NOMO-1 treated with dmso at 0.1 percent for 144 hours (cell line): ENCODE results near the gene CXCR5.

Experiments
- DNase-seq: peaks from one replicate; lab custom pipeline; 2025; ENCODE audit not compliant: unreplicated experiment; lab: John Stamatoyannopoulos, UW

The CXCR5 gene

GRCh38 chr11:118912742-118913410, 29.2 kb downstream of the CXCR5 start:
- no peak for DNase-seq

GRCh38 chr11:118913411-118914125, 29.9 kb downstream of the CXCR5 start:
- DNase-seq: no peak

GRCh38 chr11:118914178-118914918, 30.7 kb downstream of the CXCR5 start:
- DNase-seq: no peak

GRCh38 chr11:118914987-118915386, 31.3 kb downstream of the CXCR5 start:
- peak; percentile 9 for DNase-seq

- no peak for DNase-seq
Observed at GRCh38 chr11:118915396-118915795, 31.7 kb downstream of the CXCR5 start.

- no peak for DNase-seq
Observed at GRCh38 chr11:118915941-118916841, 32.5 kb downstream of the CXCR5 start.

DNA sequence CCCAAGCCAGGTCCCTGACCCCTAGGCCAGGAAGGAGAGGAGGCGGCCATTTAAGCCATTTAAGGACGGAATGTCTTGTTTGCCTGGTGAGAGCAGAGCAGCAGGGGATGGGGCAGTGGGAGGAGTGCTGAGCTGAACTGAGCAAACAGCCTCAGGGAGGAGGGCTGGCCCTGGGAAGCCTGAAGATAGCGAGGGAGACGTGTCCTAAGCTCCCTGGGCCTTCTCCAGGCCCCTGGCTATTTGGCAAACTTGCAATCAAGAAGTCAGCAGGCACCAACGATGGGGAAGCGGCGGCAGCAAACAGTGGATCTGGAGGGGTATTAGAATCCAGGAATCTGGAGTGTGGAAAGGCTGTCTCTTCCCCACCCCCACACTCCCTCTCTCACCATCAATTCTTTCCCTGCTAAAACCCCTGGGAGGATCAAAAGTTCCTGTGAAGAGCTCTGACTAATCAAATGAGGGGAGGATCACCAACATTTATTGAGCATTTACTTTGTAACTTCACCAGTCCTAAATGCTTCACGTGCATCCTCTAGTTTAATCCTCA, 33.2 kb downstream of the CXCR5 start:
- no peak for DNase-seq

- DNase-seq: peak; percentile 29
Observed at GRCh38 chr11:118917481-118918127, 33.9 kb downstream of the CXCR5 start.

DNA sequence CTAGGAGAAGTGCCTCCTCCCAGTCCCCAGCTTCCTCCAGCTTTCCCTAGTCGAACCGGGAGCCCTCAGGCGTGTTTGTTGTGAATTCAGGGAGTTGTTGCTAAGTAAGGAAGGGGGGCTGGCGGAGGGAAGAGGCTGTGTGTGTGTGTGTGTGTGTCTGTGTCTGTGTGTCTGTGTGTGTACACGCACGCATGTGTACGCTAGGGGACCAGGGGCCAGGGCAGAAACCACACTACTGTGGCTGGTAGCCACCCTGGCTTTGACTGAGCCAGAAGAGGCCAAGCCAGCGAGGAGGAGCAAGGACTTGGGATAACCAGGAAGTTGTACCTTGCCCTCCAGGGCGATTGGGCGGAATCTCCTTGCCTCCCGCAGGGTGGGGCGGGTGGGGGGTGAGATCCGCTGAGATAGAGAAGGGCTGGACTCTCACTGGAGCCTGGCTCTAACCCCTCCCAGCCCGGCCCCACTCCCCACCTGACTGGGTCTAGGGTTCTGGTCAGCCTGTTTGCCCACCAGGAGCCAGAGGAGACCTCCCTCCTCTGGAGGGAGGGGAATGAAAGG, 34.5 kb downstream of the CXCR5 start:
- no peak for DNase-seq

DNA sequence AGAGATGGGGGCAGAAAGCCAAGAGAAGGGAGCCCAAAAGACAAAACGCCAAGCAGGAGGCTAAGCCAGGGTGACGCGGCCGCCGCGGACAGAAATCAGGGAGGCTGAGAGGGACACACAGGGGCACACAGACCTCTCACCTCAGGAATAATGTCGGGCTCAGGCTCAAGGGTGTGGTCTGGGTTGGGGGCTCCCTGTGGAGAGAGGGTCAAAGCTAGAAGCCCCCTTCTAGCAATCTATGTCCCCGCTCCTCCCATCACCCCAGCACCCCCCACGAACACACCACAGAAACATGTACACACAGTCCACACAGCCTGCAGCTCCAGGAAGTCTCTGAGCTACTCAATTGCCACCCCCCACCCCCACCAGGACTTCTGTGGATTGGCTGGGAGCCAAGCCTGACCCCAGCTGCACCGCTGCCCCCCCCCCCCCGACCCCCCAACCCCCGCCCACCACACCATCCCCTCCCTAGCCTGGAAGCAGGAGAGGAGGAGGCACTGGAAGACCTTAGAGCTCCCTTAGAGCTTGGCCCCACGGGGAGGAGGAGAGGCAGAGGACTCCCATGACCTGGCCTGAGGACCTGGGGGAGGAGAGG, 35.1 kb downstream of the CXCR5 start:
- DNase-seq: no peak

DNA sequence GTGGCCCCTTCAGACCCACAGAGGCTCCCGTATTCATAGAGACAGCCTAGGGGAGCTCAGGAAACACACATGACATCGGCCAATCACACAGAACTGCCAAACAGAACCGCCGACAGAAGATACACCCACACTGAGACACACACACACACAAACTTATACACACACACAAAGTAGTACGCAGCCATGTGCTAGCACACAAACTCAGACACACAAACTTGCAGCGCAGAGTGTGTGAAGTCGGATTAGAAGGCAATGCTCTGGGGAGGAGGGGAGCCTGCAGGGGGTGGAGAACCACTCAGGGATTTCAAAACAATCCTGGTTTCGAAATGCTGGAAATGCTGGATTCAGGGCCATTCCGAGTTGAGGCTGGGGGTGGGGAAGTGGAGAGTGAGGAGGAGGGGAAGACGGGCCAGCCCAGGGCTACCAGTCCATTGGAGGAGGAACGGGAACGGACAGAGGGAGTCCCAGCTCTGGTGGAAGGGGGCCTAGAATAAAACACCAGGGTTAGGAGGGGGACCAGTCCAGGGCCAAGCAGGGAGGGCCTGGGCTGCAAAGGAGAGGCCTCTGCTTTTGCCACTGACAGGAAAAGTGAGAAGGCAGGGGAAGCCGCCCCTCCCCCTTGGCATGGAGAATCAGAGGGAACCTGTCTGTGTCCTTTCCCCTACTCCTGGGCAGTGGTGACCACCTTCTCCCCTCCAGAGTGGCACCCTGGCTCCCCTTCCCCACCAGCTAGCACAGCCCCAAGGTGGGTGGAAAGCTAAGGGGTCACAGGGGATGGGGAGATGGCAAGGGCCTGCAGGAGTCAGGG, 37.6 kb downstream of the CXCR5 start:
- no peak for DNase-seq

DNA sequence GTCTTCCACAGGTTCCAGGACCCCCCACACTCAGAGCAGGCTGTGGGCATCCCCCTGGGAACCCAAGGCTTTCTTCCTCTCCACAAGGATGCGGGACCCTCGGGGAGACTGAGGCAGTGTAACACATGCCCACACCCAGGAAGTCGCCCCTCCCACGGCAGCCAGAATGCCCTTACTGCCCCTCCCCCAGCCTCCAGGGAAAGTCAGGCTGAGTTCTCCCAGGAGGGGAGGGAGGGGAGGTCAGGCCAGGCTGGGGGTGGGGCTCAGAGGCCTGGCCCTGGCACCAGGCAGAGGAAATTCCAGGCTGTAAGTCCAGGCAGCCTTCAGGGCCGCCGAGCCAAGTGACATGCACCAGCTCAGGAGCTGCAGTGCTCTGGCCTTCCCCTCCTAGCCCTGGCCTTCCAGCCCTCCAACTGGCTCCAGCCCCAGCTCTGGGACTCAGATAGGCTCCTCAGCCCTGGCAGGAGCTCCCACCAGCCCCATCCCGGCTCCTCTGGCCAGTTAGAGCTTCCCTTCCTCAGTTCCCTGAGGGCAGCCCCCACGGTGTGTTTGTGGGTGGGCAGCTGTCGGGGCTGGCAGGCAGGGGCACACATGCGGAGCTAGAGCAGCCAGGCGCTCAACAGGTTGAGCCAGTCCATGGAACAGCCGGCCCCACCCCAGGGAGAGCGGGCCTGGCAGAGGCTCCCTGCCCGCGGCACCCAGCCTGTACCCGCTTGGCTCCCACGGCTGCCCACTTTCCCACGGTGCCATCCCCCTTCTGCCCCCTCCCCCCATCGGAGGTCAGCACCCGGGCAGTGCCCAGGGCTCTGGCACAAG, 38.4 kb downstream of the CXCR5 start:
- no peak for DNase-seq

- no peak for DNase-seq
Observed at GRCh38 chr11:118922745-118923627, 39.3 kb downstream of the CXCR5 start.

DNA sequence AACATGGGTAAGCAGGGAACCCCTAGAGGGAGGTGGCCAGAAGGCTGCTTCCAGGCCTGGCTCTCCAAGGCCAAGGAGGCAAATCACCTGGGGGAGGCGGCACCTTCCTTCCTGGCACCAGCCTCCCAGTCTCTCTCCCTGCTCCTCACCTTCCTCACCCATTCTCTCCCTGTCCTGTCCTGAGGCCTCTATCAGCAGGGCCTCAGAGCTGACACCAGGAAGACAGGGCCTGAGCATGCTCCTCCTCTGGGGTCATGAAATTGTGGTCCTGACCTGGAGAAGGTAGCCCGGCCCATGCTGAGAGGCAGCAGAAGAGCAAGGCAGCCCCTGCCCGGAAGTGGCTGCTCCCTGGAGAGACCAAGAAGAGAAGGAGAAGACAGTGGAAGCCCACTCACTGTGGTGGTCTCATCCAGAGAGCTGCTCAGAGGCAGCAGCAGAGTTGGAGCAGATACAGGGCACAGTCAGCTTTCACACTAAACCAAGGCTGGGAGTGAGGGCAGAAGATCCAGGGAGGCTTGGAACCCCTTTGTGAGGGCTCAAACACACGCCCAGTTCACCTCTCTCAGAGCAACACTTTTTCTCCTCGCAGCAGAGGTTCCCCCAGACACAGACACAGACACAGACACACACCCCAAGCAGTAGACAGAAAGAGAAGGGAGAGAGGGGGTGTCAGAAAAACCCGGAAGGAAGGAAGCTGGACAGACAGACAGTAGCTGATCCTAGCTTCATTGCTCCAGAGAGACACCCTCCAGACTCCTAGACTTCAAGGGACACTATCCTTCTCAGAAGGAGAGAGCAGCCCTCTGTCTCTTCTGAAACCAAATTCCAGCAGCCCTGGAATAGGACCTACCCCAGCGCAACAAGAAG, 40.3 kb downstream of the CXCR5 start:
- no peak for DNase-seq

DNA sequence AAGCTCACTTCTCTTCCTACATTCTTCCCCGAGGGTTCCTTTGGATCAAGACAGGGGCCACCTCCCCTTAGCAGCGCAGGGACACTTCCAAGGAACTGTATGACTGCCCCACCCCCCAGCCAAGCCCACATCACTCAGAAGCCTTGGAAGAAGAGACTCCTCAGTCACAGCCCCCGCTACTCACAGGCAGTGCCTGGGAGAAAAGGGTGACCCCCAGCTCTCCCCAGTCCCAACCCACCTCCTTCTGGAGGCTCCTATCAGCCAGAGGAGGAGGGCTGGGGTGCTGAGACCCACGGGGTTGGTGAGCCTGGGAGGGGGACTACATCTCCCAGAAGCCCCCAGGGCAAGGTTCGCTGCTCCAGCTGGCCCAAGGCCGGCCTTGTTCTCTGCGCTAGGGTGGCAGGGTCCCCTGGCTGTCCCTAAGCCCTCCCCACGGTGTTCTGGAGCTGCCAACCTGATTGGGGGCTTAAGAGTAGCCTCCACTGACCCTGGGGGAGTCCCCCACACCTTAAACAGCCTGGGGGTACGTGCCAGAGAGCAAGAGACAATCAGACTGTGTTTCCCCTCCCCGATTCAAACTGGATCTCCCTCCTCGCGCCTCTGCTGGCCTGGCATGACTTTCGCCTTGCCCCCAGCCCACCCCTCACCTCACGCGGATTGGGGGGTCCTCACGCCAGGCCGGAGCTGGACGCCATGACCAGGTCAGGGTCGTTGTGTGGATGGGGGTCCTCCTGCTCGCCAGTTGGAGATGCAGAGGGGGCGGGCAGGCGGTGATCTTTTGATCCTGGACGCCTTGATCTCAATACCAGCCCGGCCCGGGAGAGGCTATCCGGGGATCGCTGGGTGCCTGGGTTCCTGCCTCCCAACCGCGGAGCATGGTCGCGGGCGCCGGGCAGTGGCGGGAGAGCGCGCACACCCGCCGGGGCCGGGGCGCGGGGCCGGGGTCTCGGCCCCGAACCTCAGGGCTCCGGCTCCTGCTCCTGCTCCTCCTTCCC, 41.2 kb downstream of the CXCR5 start:
- DNase-seq: no peak
